Measurements from ENCODE around the gene CCL8.
"Not testable (repeated sequence)": the region's sequence is repeated elsewhere in the genome, so short reads cannot be mapped to it uniquely, and the experiment has no call there.

Gene CCL8

DNA sequence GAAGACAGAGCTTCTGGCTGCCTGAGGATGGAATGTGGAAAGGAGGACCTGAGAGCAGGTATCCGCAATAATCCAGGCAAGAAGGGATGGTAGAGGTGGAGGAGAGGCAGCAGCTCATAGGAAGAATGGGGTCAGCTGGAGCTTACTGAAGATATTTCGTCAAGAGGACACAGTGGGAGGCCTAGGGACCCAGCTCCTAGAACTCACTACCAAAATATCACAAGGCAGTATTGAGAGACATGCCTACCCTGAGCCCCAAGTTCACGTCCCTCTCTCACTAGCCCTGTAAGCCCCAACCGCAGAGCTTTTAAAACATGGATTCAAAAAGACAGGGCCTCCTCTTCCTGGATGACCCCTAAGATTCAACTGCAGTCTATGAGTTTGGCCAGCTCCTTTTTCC lies 14.2 kb upstream of the CCL8 start:
- ATAC-seq (no peak), DNase-seq (no peak)
- Mint-ChIP-seq H3K4me1 (peaks cover 2% of the 10 kb centered on the region), H3K9me3 (no peaks in the 10 kb centered on the region), H3K4me3 (no peak overlapping the region), H3K36me3 (ENCODE audit: low read depth) (no peaks in the 10 kb centered on the region), H3K27ac (no peak overlapping the region), H3K27me3 (peaks cover 12% of the 10 kb centered on the region)

DNA sequence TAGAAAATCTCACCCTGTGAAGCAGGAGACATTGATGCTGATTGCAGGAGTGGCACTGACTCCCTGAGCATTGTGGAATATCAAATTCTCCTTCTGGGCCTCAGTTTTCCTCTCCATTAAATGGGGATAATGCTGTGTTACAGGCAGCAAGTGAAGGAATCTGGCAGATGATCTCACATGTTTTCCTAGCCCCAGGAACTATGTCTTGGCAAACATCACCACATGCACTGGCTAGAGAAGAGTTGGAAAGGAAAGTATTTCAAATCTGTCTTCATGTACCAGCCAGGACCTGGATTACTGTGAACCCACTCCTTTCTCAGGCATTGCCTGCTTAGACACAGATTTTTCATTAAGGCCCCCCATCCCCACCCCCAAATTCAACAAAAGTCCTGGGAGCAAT lies 13.6 kb upstream of the CCL8 start:
- Mint-ChIP-seq H3K9me3 (no peaks in the 10 kb centered on the region), H3K4me3 (no peak overlapping the region), H3K27me3 (peaks cover 10% of the 10 kb centered on the region), H3K27ac (no peak overlapping the region), H3K36me3 (ENCODE audit: low read depth) (no peaks in the 10 kb centered on the region), H3K4me1 (peaks cover 2% of the 10 kb centered on the region)
- DNase-seq (no peak), ATAC-seq (no peak)

DNA sequence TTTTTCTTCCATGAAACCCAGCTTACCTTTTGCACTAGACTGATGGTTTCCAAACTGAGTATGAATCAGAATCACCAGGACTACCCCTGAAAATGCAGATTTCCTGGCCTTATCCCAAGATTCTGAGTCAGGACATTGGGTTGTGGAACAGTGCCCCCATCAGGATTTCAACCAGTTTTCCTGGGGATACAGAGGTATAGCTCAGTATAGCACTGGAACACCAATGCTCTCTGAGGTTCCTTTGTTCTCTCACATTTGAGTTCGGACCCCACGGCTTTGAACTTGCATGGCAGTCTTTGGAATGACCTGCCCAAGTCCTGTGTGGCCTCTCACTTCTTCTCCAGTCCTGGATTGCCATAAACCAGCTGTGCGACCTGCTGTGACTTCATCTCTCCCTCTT lies 12.8 kb upstream of the CCL8 start:
- Mint-ChIP-seq H3K27ac (no peak overlapping the region), H3K4me3 (no peak overlapping the region), H3K27me3 (peaks cover 12% of the 10 kb centered on the region), H3K36me3 (ENCODE audit: low read depth) (no peaks in the 10 kb centered on the region), H3K9me3 (no peaks in the 10 kb centered on the region), H3K4me1 (peaks cover 2% of the 10 kb centered on the region)
- ATAC-seq (no peak), DNase-seq (no peak)

DNA sequence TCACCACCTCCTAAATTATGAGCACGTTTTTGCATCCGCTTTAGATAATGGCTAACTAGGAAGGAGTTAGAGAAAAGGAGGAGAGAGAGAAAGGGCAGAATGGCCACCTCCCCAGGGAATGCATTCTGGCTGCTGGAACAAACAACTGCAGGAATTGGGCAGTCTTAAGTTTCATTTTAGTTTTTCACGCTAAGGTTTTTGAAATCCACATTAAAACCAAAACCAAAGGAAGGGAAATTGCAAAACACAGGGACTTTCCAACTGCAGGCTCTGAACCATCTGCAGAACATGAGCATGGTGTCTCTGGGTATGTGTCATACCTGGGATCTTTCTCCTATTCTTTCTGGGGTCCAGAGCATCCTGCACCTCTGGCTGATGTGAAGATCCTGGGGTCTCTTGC lies 12.1 kb upstream of the CCL8 start:
- Mint-ChIP-seq H3K36me3 (ENCODE audit: low read depth) (no peaks in the 10 kb centered on the region), H3K4me3 (no peak overlapping the region), H3K9me3 (no peaks in the 10 kb centered on the region), H3K27ac (no peak overlapping the region), H3K4me1 (peaks cover 2% of the 10 kb centered on the region), H3K27me3 (peaks cover 12% of the 10 kb centered on the region)
- no peak for DNase-seq
- ATAC-seq = no peak

DNA sequence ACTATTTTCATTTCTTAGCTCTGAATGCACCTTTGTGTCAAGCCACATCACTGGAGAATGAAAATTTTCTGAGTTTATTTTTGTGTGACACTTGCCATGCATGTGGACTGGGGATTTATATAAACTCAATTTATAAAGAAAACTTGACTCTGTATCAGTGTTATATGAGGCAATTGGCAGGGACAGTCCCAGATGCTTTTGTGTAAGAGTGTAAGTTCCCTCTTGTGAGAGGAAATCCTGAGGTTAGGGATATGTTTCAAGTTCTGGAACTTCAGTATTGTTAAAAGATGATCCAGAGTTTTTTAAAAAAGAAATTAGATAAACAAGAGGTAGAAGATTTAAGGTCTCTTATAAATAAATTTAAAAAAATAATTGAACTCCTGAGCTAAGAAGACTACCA lies 10.9 kb upstream of the CCL8 start:
- Mint-ChIP-seq H3K27me3 (peaks cover 12% of the 10 kb centered on the region), H3K36me3 (ENCODE audit: low read depth) (no peaks in the 10 kb centered on the region), H3K4me3 (no peak overlapping the region), H3K9me3 (no peaks in the 10 kb centered on the region), H3K27ac (no peak overlapping the region), H3K4me1 (peaks cover 2% of the 10 kb centered on the region)
- no peak for ATAC-seq
- DNase-seq = no peak

DNA sequence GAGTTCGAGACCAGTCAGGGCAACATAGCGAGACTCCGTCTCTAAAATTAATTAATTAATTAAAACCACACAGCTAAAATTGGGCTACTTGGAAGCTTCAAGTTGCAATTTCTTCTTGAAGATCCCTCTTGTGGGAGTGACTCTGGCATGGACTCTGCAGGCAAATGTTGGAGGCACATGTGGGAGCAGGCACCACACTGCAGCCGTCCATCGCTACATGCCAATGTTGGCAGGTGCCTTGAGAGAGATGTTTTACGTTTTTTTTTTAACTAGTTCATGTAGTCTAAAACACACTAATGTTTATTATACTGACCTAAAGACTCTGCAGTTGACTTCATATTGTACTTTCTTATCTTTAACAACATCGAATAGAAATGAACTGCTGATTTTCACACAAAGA lies 7.9 kb upstream of the CCL8 start:
- no peaks in the 10 kb centered on the region for H3K9me3 Mint-ChIP-seq
- H3K4me1 Mint-ChIP-seq = peaks cover 2% of the 10 kb centered on the region
- no peak overlapping the region for H3K27ac Mint-ChIP-seq
- H3K36me3 Mint-ChIP-seq (ENCODE audit: low read depth) = no peaks in the 10 kb centered on the region
- peaks cover 5% of the 10 kb centered on the region for H3K27me3 Mint-ChIP-seq
- DNase-seq = no peak
- no peak overlapping the region for H3K4me3 Mint-ChIP-seq
- ATAC-seq = no peak

- no peaks in the 10 kb centered on the region for H3K36me3 Mint-ChIP-seq (ENCODE audit: low read depth)
- no peak for ATAC-seq
- H3K4me1 Mint-ChIP-seq = peaks cover 2% of the 10 kb centered on the region
- DNase-seq = no peak
- H3K9me3 Mint-ChIP-seq = no peaks in the 10 kb centered on the region
- no peak overlapping the region for H3K4me3 Mint-ChIP-seq
- H3K27ac Mint-ChIP-seq = no peak overlapping the region
- H3K27me3 Mint-ChIP-seq = peaks cover 7% of the 10 kb centered on the region
Observed at GRCh38 chr17:34312080-34312479, 7.2 kb upstream of the CCL8 start.

- Mint-ChIP-seq H3K27me3 (peaks cover 7% of the 10 kb centered on the region), H3K36me3 (ENCODE audit: low read depth) (no peaks in the 10 kb centered on the region), H3K9me3 (no peaks in the 10 kb centered on the region), H3K27ac (no peak overlapping the region), H3K4me3 (no peak overlapping the region), H3K4me1 (no peaks in the 10 kb centered on the region)
- ATAC-seq (no peak), DNase-seq (no peak)
Observed at GRCh38 chr17:34313164-34313563, 6.1 kb upstream of the CCL8 start.

DNA sequence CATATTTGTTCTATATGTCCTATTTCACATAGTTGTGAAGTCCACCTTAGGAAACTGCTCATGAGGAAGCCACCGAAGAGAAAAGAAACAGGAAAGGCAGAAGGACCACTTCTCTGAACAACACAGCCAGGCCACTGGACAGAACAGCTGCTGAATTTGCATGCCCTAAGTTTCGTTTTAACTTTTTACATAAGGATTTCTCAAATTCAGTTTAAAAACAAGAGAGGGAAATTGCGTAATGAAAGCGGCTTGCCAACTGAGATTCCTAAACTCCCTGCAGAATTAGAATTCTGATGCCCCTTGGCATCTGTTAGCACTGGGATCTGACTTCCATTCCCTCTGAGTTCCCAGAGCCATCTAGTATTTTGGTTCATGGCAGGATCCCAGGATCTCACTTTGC lies 5.0 kb upstream of the CCL8 start:
- H3K27ac Mint-ChIP-seq = no peak overlapping the region
- no peaks in the 10 kb centered on the region for H3K9me3 Mint-ChIP-seq
- ATAC-seq (no peak), DNase-seq (no peak)
- peaks cover 7% of the 10 kb centered on the region for H3K27me3 Mint-ChIP-seq
- no peaks in the 10 kb centered on the region for H3K4me1 Mint-ChIP-seq
- H3K36me3 Mint-ChIP-seq (ENCODE audit: low read depth) = no peaks in the 10 kb centered on the region
- H3K4me3 Mint-ChIP-seq = no peak overlapping the region

GRCh38 chr17:34318474-34318873 lies 761 bp upstream of the CCL8 start:
- Mint-ChIP-seq H3K36me3 (ENCODE audit: low read depth) (no peaks in the 10 kb centered on the region), H3K27me3 (peaks cover 4% of the 10 kb centered on the region), H3K9me3 (no peaks in the 10 kb centered on the region), H3K27ac (no peak overlapping the region), H3K4me3 (no peak overlapping the region), H3K4me1 (no peaks in the 10 kb centered on the region)
- DNase-seq (peak; percentile 6), ATAC-seq (no peak)

- Mint-ChIP-seq H3K27ac (no peak overlapping the region), H3K4me3 (no peak overlapping the region), H3K9me3 (peaks cover 7% of the 10 kb centered on the region), H3K27me3 (peaks cover 11% of the 10 kb centered on the region), H3K36me3 (ENCODE audit: low read depth) (no peaks in the 10 kb centered on the region), H3K4me1 (no peaks in the 10 kb centered on the region)
- ATAC-seq = no peak
- DNase-seq = no peak
Observed at GRCh38 chr17:34321964-34322363, 2.7 kb downstream of the CCL8 start.

DNA sequence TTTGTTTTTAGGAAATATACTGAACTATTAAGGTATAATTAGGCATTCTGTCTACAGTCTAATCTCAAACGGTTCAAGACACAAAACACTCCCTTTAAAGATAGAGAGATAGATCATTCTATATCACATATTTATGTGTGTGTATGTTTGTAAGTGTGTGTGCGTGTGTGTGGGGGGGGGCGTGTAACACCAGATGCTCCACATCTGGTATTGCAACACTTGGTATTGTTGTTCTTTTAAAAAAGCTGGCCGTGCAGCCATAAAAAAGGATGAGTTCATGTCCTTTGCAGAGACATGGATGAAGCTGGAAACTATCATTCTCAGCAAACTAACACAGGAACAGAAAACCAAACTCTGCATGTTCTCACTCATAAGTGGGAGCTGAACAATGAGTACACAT lies 8.3 kb downstream of the CCL8 start:
- H3K27ac Mint-ChIP-seq; H3K4me1 Mint-ChIP-seq; H3K4me3 Mint-ChIP-seq; H3K36me3 Mint-ChIP-seq (ENCODE audit: low read depth); DNase-seq; ATAC-seq; H3K9me3 Mint-ChIP-seq: not testable (repeated sequence)
- H3K27me3 Mint-ChIP-seq = peaks cover 22% of the 10 kb centered on the region

GRCh38 chr17:34337701-34338100 lies 18.5 kb downstream of the CCL8 start:
- Mint-ChIP-seq H3K9me3 (peaks cover 6% of the 10 kb centered on the region), H3K27me3 (peaks cover 36% of the 10 kb centered on the region), H3K36me3 (ENCODE audit: low read depth) (no peaks in the 10 kb centered on the region), H3K4me1 (no peaks in the 10 kb centered on the region), H3K27ac (no peak overlapping the region), H3K4me3 (no peak overlapping the region)
- no peak for ATAC-seq
- DNase-seq = no peak

DNA sequence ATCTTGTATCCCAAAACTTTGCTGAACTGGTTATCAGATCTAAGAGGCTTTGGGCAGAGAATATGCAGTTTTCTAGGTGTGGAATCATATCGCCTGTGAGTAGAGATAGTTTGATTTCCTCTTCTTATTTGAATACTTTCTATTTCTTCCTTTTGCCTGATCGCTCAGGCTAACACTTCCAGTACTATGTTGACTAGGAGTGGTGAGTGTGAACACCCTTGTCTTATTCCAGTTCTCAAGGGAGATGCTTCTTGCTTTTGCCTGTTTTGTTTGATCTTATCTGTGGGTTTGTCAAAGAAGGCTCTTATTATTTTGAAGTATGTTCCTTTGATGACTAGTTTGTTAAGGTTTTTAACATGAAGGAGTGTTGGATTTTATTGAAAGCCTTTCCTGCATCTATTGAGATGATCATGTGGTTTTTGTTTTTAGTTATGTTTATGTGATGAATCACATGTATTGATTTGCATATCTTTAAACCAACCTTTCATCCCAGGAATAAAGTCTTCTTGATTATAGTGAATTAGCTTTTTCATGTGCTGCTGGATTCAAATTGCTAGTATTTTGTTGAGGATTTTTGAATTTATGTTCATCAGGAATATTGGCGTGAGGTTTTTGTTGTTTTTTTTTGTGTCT lies 20.0 kb downstream of the CCL8 start:
- Mint-ChIP-seq H3K27ac (no peak overlapping the region), H3K27me3 (peaks cover 43% of the 10 kb centered on the region), H3K4me3 (no peak overlapping the region), H3K4me1 (no peaks in the 10 kb centered on the region), H3K9me3 (peaks cover 6% of the 10 kb centered on the region), H3K36me3 (ENCODE audit: low read depth) (no peaks in the 10 kb centered on the region)
- DNase-seq (no peak), ATAC-seq (no peak)

GRCh38 chr17:34341916-34342315 lies 22.7 kb downstream of the CCL8 start:
- no peak for ATAC-seq
- Mint-ChIP-seq H3K4me3 (no peak overlapping the region), H3K27ac (no peak overlapping the region), H3K27me3 (peaks cover 43% of the 10 kb centered on the region), H3K36me3 (ENCODE audit: low read depth) (no peaks in the 10 kb centered on the region), H3K4me1 (no peaks in the 10 kb centered on the region), H3K9me3 (no peaks in the 10 kb centered on the region)
- no peak for DNase-seq

DNA sequence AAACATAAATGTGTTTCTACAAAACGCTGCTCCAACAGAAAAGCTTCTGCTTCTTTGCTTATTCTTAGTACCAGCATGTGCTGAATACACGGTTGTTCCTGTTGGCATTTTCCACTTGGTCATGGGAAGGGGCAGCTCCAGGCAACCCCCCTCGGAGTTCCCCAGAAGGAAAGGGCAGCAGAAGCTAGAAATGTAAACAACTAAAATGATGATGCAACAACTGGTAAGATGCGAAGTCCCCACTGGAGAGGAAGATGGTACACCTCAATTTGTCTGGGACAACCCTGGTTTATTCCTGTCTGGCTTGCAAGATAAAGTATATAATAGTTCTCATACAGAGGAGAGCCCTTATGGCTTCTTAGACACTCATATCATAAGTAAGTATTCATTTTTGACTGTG lies 27.8 kb downstream of the CCL8 start:
- Mint-ChIP-seq H3K27me3 (peaks cover 26% of the 10 kb centered on the region), H3K27ac (no peak overlapping the region), H3K9me3 (no peaks in the 10 kb centered on the region), H3K4me1 (no peaks in the 10 kb centered on the region), H3K4me3 (no peak overlapping the region), H3K36me3 (ENCODE audit: low read depth) (no peaks in the 10 kb centered on the region)
- DNase-seq (no peak), ATAC-seq (no peak)
